H9 (cell line): ENCODE data around the gene CTNNBL1. TPM values are rescaled to one million over a fixed set of nuclear protein-coding genes. Genes with fewer than 3 reads are reported as not detected.

Experiments used
- DNase-seq: peaks from one replicate; pipeline ENCODE4 v3.0.0-alpha.2; 2017
- H2AFZ ChIP-seq: one replicate; pipeline ENCODE4 v1.6.1; 2013; ENCODE audit warnings: mild to moderate bottlenecking, low read length, control low read depth, moderate library complexity
- H2AK5ac ChIP-seq: 2 replicates; pipeline ENCODE4 v1.6.1; 2013; ENCODE audit warnings: low read length, control low read depth, mixed read lengths; ENCODE audit not compliant: insufficient read length
- H2BK120ac ChIP-seq: one replicate; pipeline ENCODE4 v1.6.1; 2013; ENCODE audit warnings: low read depth, mild to moderate bottlenecking, low read length, control low read depth, inconsistent platforms; ENCODE audit not compliant: poor library complexity, severe bottlenecking
- H2BK12ac ChIP-seq: 2 replicates; pipeline ENCODE4 v1.6.1; 2013; ENCODE audit warnings: low read length, control low read depth, mixed read lengths, low read depth; ENCODE audit not compliant: insufficient read length
- H2BK15ac ChIP-seq: 2 replicates; pipeline ENCODE4 v1.6.1; 2013; ENCODE audit warnings: low read depth, low read length, control low read depth
- H2BK20ac ChIP-seq: one replicate; pipeline ENCODE4 v1.6.1; 2013; ENCODE audit warnings: low read depth, mild to moderate bottlenecking, low read length, control low read depth, inconsistent platforms; ENCODE audit not compliant: poor library complexity, severe bottlenecking
- H2BK5ac ChIP-seq: 2 replicates; pipeline ENCODE4 v1.6.1; 2013; ENCODE audit warnings: low read length, control low read depth, mixed read lengths; ENCODE audit not compliant: insufficient read length
- H3K14ac ChIP-seq: 2 replicates; pipeline ENCODE4 v1.6.1; 2013; ENCODE audit warnings: low read length, control low read depth; ENCODE audit not compliant: insufficient read depth
- H3K18ac ChIP-seq: 2 replicates; pipeline ENCODE4 v1.6.1; 2013; ENCODE audit warnings: low read depth, mild to moderate bottlenecking, mixed read lengths, low read length, control low read depth; ENCODE audit not compliant: insufficient read length
- H3K23ac ChIP-seq: 2 replicates; pipeline ENCODE4 v1.6.1; 2013; ENCODE audit warnings: low read length, control low read depth, mixed read lengths, low read depth; ENCODE audit not compliant: insufficient read length
- H3K23me2 ChIP-seq: 2 replicates; pipeline ENCODE4 v1.6.1; 2013; ENCODE audit warnings: low read depth, mild to moderate bottlenecking, mixed read lengths, low read length, control low read depth; ENCODE audit not compliant: insufficient read length, poor library complexity, severe bottlenecking
- H3K27ac ChIP-seq: 2 replicates; pipeline ENCODE4 v1.5.1; 2013; ENCODE audit warnings: low read length, control low read depth, mixed read lengths, low read depth; ENCODE audit not compliant: insufficient read length
- H3K27me3 ChIP-seq: 2 replicates; pipeline ENCODE4 v1.6.1; 2013; ENCODE audit warnings: low read length, control low read depth, inconsistent platforms; ENCODE audit not compliant: insufficient read depth
- H3K4ac ChIP-seq: 2 replicates; pipeline ENCODE4 v1.6.1; 2013; ENCODE audit warnings: low read depth, mild to moderate bottlenecking, control low read depth, inconsistent platforms, low read length, moderate library complexity
- H3K4me1 ChIP-seq: 2 replicates; pipeline ENCODE4 v1.6.1; 2013; ENCODE audit warnings: low read length, control low read depth, inconsistent platforms; ENCODE audit not compliant: insufficient read depth
- H3K4me2 ChIP-seq: 2 replicates; pipeline ENCODE4 v1.6.1; 2013; ENCODE audit warnings: low read length, control low read depth, mixed read lengths; ENCODE audit not compliant: insufficient read length, insufficient read depth
- H3K56ac ChIP-seq: 2 replicates; pipeline ENCODE4 v1.6.1; 2013; ENCODE audit warnings: low read depth, mild to moderate bottlenecking, mixed read lengths, low read length, control low read depth; ENCODE audit not compliant: insufficient read length
- H3K79me1 ChIP-seq: 2 replicates; pipeline ENCODE4 v1.6.1; 2013; ENCODE audit warnings: low read depth, mild to moderate bottlenecking, moderate library complexity, low read length, control low read depth, inconsistent platforms; ENCODE audit not compliant: insufficient read depth, poor library complexity, severe bottlenecking
- H3K79me2 ChIP-seq: 2 replicates; pipeline ENCODE4 v1.6.1; 2013; ENCODE audit warnings: low read length, control low read depth, inconsistent platforms; ENCODE audit not compliant: insufficient read depth
- H3K9ac ChIP-seq: 2 replicates; pipeline ENCODE4 v1.6.1; 2013; ENCODE audit warnings: low read length, control low read depth, mixed read lengths; ENCODE audit not compliant: insufficient read length; ENCODE audit errors: extremely low read depth
- H3K9me3 ChIP-seq: one replicate; pipeline ENCODE4 v1.6.1; 2013; ENCODE audit warnings: low read depth, low read length, inconsistent platforms; ENCODE audit not compliant: control insufficient read depth
- H3T11ph ChIP-seq: one replicate; pipeline ENCODE4 v1.6.1; 2013; ENCODE audit warnings: mild to moderate bottlenecking, low read length, control low read depth, inconsistent platforms
- H4K20me1 ChIP-seq: one replicate; pipeline ENCODE4 v1.6.1; 2013; ENCODE audit not compliant: control insufficient read depth, insufficient read length, insufficient read depth
- H4K5ac ChIP-seq: 2 replicates; pipeline ENCODE4 v1.6.1; 2013; ENCODE audit warnings: low read depth, mild to moderate bottlenecking, mixed read lengths, low read length, control low read depth; ENCODE audit not compliant: insufficient read length
- H4K8ac ChIP-seq: replicated peaks from 2 replicates; pipeline ENCODE4 v1.6.1; 2013; ENCODE audit warnings: low read length, control low read depth, mixed read lengths, low read depth; ENCODE audit not compliant: insufficient read length
- H4K91ac ChIP-seq: 2 replicates; pipeline ENCODE4 v1.6.1; 2013; ENCODE audit warnings: low read depth, mild to moderate bottlenecking, moderate library complexity, mixed read lengths, low read length, control low read depth; ENCODE audit not compliant: insufficient read length
- H3K27ac Mint-ChIP-seq, 3 experiments: 2 replicates in 2 of 3; 3 replicates in 1 of 3; pipeline ENCODE4 v1.8.0; 2020 to 2021; ENCODE audit warnings: mixed read lengths in 3 of 3, mild to moderate bottlenecking in 1 of 3, moderate library complexity in 1 of 3
- H3K27me3 Mint-ChIP-seq: 2 replicates; pipeline ENCODE4 v1.8.0; 2021; ENCODE audit warnings: low read depth, mild to moderate bottlenecking, moderate library complexity, mixed read lengths
- H3K36me3 Mint-ChIP-seq, 3 experiments: 2 replicates in 2 of 3; 3 replicates in 1 of 3; pipeline ENCODE4 v1.8.0; 2020 to 2021; ENCODE audit warnings: low read depth in 3 of 3, mixed read lengths in 3 of 3; ENCODE audit not compliant: insufficient read depth in 1 of 3
- H3K4me1 Mint-ChIP-seq, 2 experiments: 2 replicates each; pipeline ENCODE4 v1.8.0; 2020; ENCODE audit warnings: mixed read lengths in 2 of 2
- H3K4me3 Mint-ChIP-seq, 2 experiments: 2 replicates in 1 of 2; 3 replicates in 1 of 2; pipeline ENCODE4 v1.8.0; 2020 to 2021; ENCODE audit warnings: mild to moderate bottlenecking in 2 of 2, mixed read lengths in 2 of 2, moderate library complexity in 1 of 2
- H3K9me3 Mint-ChIP-seq, 2 experiments: 2 replicates in 1 of 2; 3 replicates in 1 of 2; pipeline ENCODE4 v1.8.0; 2020; ENCODE audit warnings: mild to moderate bottlenecking in 2 of 2, mixed read lengths in 2 of 2, moderate library complexity in 1 of 2
- WGBS: extraction: QIAGEN DNeasy Blood & Tissue Kit; methylation state at CpG from one replicate; pipeline ENCODE4 v1.1.7; 2013; ENCODE audit warnings: missing lambda C conversion rate, low lambda C conversion rate, mixed read lengths; ENCODE audit not compliant: insufficient read length; ENCODE audit errors: extremely low coverage; 5-methylcytosine and 5-hydroxymethylcytosine counted together
- total RNA-seq: library from RNA; stranded (reverse); gene quantifications from 2 replicates; pipeline ENCODE4 v1.2.1, GENCODE V29; 2021
- TF ChIP-seq, protein P1 (sequence below): fragments of 200-600 bp; sonication (generic); conservative IDR thresholded peaks from 3 replicates; pipeline ENCODE4 v1.8.0; 2021; ENCODE audit warnings: antibody characterized with exemption, mild to moderate bottlenecking

CTNNBL1 gene
- total RNA-seq, 1 experiment from 2014 or later: 67.2 TPM

DNA sequence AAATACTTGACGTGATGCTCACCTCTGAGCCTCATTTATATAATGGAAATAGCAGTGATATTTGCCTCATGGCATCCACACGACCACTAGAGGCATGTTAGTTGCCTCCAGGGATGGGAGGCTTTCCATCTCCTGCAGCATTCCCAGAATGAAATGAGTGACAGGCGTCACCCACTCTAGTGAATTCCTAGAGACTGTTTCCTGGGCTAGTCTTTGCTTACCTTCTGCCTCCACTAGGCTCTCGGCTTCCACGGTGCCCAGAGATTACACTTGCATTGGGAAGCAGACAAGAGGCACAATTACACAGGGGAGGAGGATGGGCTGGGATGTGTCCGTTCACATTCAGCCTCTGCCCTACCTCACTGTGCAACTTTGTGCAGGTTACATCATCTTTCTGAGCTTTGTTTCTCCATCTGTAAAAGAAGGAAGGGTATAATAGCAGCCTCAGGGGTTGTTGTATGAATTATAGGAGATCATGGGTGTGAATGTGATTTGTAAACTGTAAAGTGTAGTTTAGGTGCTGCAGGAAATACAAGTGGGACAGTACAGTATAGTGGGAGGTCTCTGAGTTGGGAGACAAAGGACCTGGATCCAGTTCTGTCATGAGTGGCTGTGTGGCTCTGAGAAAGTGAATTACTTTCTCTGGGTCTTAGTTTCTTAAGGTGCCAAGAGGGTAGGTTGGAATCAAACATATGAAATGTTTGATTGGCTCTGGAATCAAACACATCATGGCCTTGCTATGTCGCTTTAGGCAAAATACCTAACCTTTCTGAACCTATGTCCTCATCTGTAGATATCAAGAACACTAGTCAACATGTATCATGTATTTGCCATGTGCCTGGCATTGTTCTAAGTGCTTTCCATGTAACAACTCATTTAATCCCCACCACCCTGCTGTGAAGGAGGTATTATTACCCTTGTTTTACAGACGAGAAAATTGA lies 205.5 kb downstream of the CTNNBL1 start:
- Histone ChIP-seq H3K79me1 (no peaks in the 10 kb centered on the region), H3K4me1 (no peaks in the 10 kb centered on the region), H3K56ac (no peak overlapping the region), H2AFZ (no peak overlapping the region), H3K14ac (no peak overlapping the region), H3T11ph (no peak overlapping the region), H3K9me3 (no peaks in the 10 kb centered on the region), H2BK15ac (no peak overlapping the region), H2BK120ac (no peak overlapping the region), H3K27me3 (no peaks in the 10 kb centered on the region), H3K4ac (no peak overlapping the region), H2BK20ac (no peak overlapping the region), H3K18ac (no peak overlapping the region), H3K23ac (no peak overlapping the region), H3K27ac (no peak overlapping the region), H2BK5ac (no peak overlapping the region), H2AK5ac (no peak overlapping the region), H3K4me2 (no peak overlapping the region), H4K20me1 (no peaks in the 10 kb centered on the region), H2BK12ac (no peak overlapping the region), H3K79me2 (no peaks in the 10 kb centered on the region), H4K8ac (no peak overlapping the region), H3K9ac (no peak overlapping the region), H4K5ac (no peak overlapping the region), H3K23me2 (peaks cover 3% of the 10 kb centered on the region), H4K91ac (no peak overlapping the region)
- no CpG with 5 or more reads among the region's 8 CpGs for WGBS
- Mint-ChIP-seq H3K4me3 (no peak overlapping the region), H3K27me3 (peaks cover 29% of the 10 kb centered on the region), H3K27ac (no peak overlapping the region), H3K4me1 (peaks cover 13 to 23% of the 10 kb centered on the region in 2 experiments), H3K36me3 (no peaks in the 10 kb centered on the region; a peak in 1 of 7 replicates), H3K9me3 (peaks cover 0 to 4% of the 10 kb centered on the region in 2 experiments; a peak in 1 of 5 replicates)
- no peak for DNase-seq
- TF ChIP-seq, protein P1, sequence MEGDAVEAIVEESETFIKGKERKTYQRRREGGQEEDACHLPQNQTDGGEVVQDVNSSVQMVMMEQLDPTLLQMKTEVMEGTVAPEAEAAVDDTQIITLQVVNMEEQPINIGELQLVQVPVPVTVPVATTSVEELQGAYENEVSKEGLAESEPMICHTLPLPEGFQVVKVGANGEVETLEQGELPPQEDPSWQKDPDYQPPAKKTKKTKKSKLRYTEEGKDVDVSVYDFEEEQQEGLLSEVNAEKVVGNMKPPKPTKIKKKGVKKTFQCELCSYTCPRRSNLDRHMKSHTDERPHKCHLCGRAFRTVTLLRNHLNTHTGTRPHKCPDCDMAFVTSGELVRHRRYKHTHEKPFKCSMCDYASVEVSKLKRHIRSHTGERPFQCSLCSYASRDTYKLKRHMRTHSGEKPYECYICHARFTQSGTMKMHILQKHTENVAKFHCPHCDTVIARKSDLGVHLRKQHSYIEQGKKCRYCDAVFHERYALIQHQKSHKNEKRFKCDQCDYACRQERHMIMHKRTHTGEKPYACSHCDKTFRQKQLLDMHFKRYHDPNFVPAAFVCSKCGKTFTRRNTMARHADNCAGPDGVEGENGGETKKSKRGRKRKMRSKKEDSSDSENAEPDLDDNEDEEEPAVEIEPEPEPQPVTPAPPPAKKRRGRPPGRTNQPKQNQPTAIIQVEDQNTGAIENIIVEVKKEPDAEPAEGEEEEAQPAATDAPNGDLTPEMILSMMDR: no peak
